Left lung (tissue), 10 donors: ENCODE data around the gene HPX. TPM values are rescaled to one million over a fixed set of nuclear protein-coding genes. Genes with fewer than 3 reads are reported as not detected.

Experiments used
- ATAC-seq: fragments of 200-7000 bp; cut with Tn5 transposase; one replicate; pipeline ENCODE4 v1.9.1; 2020; ENCODE audit warnings: moderate library complexity
- DNase-seq, 4 donors: peaks; one replicate each; pipeline ENCODE4 v3.0.0-alpha.2; 2013 to 2020
- H3K27ac ChIP-seq, 2 donors: fragments of 200-600 bp; sonication (generic) in 1 of 2; one replicate each; pipeline versions ENCODE4 v1.5.0 to v1.8.0; 2020 to 2021
- H3K27me3 ChIP-seq, 2 donors: fragments of 200-600 bp; sonication (generic) in 1 of 2; one replicate each; pipeline versions ENCODE4 v1.5.0 to v1.8.0; 2020 to 2021
- H3K36me3 ChIP-seq, 2 donors: fragments of 200-600 bp; sonication (generic) in 1 of 2; one replicate each; pipeline versions ENCODE4 v1.5.0 to v1.8.0; 2020 to 2021
- H3K4me1 ChIP-seq, 2 donors: fragments of 200-600 bp; one replicate each; pipeline ENCODE4 v1.8.0; 2021
- H3K4me3 ChIP-seq, 2 donors: fragments of 200-600 bp; sonication (generic) in 1 of 2; one replicate each; pipeline versions ENCODE4 v1.5.0 to v1.8.0; 2020 to 2021; ENCODE audit warnings: mild to moderate bottlenecking in 1 of 2
- H3K9me3 ChIP-seq, 2 donors: fragments of 200-600 bp; sonication (generic) in 1 of 2; one replicate each; pipeline versions ENCODE4 v1.5.0 to v1.8.0; 2020 to 2021
- intact Hi-C, 2 donors: fragments of 100-400 bp; cut with DNase I; formaldehyde crosslinking; loops; one replicate each; pipeline versions ENCODE4 v1.11.2 to v1.14.2; 2022
- polyA plus RNA-seq, 6 donors: library from polyadenylated mRNA; unstranded; fragments of 120-200 nt; gene quantifications; one replicate each; pipeline ENCODE4 v1.2.1, GENCODE V29; 2013; ENCODE audit not compliant: insufficient read length in 6 of 6
- total RNA-seq, 2 donors: library from RNA; stranded (reverse); fragmentation: NEBNext Ultra II Directional; extraction: Animal tissue kit (Norgen Biotek cat#: 25700); gene quantifications; one replicate each; pipeline ENCODE4 v1.2.1, GENCODE V29; 2021
- TF ChIP-seq, protein P1 (sequence below), 2 donors: fragments of 200-600 bp; sonication (generic) in 1 of 2; IDR thresholded peaks; one replicate each; pipeline versions ENCODE4 v1.5.0 to v1.8.0; 2021; ENCODE audit warnings: antibody characterized with exemption in 2 of 2
- donor health status: DM: no; HTN: yes; CAD: no.
- donor health status: DM: no; HTN: no; CAD: no.

HPX gene
- total and polyA plus RNA-seq, 8 donors: 0.86 to 11.4 (median 6.2) TPM

DNA sequence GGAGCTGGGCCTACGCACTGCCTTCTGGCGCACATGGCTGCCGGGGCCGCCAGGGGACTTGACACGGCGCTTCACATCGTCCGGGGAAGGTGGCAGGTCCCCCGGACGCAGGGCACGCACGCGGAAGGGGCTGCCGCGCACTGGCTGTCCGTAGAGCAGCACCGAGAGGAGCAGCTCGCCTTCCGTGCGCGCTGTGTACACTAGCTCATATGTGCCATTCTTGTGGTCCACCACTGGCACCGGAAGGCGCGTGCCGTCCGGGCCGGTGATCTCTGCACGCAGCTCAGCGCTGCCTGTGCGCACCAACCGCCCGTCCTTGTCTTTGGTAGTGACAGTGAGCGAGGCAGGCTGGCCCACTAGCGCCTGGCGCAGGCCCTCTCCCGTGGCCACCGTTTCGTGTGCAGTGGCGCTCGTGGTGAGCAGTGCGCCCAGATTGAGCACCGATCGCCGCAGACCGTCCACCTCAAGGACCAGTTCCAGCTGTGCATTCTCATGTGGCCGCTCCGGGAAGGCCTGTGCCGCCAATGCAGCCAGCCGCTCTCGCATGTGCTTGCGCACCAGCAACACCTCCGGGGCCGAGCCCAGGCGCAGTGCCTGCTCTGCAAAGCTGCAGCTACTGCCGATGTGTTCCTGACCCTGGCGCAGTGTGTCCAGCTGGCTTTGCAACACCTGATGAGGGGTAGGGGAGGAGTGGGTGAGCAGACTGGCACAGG is 15.7 kb upstream of the HPX start:
- Histone ChIP-seq H3K9me3 (no peaks in the 10 kb centered on the region), H3K4me1 (no peaks in the 10 kb centered on the region), H3K27me3 (no peaks in the 10 kb centered on the region), H3K36me3 (peaks cover 0 to 81% of the 10 kb centered on the region in 2 donors), H3K4me3 (no peak overlapping the region), H3K27ac (no peak overlapping the region)
- intact Hi-C loops: no loop called here
- DNase-seq: peak in 1 of 4 donors; percentile 82
- TF ChIP-seq, protein P1, sequence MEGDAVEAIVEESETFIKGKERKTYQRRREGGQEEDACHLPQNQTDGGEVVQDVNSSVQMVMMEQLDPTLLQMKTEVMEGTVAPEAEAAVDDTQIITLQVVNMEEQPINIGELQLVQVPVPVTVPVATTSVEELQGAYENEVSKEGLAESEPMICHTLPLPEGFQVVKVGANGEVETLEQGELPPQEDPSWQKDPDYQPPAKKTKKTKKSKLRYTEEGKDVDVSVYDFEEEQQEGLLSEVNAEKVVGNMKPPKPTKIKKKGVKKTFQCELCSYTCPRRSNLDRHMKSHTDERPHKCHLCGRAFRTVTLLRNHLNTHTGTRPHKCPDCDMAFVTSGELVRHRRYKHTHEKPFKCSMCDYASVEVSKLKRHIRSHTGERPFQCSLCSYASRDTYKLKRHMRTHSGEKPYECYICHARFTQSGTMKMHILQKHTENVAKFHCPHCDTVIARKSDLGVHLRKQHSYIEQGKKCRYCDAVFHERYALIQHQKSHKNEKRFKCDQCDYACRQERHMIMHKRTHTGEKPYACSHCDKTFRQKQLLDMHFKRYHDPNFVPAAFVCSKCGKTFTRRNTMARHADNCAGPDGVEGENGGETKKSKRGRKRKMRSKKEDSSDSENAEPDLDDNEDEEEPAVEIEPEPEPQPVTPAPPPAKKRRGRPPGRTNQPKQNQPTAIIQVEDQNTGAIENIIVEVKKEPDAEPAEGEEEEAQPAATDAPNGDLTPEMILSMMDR (IDR thresholded peaks at IDR 0.05): no peak
- ATAC-seq: no peak

DNA sequence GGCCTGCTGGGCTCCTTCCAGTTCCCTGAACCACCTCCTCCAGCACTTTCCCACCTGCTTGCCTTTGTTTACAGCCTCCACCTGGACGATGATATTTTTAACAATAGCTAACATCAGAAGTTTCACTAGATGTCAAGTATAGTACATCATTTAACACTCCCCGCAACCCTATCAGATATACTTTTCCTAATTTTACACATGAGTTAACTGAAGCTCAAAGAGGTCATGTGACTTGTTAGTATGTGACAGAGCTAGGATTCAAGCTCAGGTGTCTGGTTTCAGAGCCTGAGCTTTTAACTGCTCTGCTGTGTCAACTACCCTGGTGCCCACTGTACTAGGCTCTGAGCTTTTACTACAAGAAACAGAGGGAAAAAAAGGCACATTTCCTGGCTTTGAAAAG is 14.3 kb upstream of the HPX start:
- DNase-seq (no peak), ATAC-seq (no peak)
- TF ChIP-seq, protein P1 (IDR thresholded peaks at IDR 0.05): no peak
- peaks cover 0 to 92% of the 10 kb centered on the region in 2 donors for H3K36me3 ChIP-seq
- H3K27me3 ChIP-seq: no peaks in the 10 kb centered on the region
- H3K27ac ChIP-seq: no peak overlapping the region
- H3K4me3 ChIP-seq: no peak overlapping the region
- intact Hi-C loops: no loop called here
- no peaks in the 10 kb centered on the region for H3K4me1 ChIP-seq
- no peaks in the 10 kb centered on the region for H3K9me3 ChIP-seq

DNA sequence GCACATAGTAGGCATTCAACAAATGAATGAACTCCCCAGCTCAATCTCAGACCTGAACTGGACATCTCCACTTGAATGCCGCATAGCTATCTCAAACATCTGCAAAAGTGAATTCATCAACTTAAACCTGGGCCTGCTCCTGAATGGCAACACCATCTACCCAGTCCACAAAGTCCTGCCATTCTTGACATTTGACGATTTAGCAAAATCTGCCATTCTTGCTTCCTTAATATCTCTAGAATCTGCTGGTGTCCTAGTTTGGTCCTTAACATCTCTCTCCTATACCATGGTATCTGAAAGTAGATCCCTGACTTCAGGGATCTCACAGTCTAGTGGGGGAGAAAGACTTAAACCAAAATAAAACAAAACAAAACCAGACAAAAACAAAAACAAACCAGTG is 12.4 kb upstream of the HPX start:
- Histone ChIP-seq H3K4me3 (no peak overlapping the region), H3K36me3 (peaks cover 0 to 95% of the 10 kb centered on the region in 2 donors), H3K9me3 (no peaks in the 10 kb centered on the region), H3K27me3 (no peaks in the 10 kb centered on the region), H3K4me1 (no peaks in the 10 kb centered on the region), H3K27ac (no peak overlapping the region)
- TF ChIP-seq, protein P1 (IDR thresholded peaks at IDR 0.05): no peak
- intact Hi-C loops: no loop called here
- no peak for ATAC-seq
- no peak for DNase-seq

DNA sequence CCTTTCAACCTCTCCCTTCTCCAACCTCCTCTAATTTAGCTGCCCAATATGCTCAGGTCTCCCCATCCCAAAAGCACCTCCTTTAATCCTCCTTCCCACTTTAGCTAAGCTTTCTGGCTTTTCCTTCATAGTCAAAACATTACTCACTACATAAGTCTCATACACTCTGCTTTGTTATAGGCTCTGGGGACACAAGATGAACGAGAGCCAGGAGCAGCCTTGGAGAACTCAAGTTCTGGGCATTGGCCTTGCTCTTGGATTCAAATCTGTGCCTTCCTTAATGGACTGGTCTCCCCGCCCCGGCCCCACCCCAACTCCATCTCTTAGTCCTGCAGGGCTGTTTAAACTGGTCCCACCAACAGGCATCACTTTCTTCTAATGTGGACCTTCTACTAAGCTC is 11.4 kb upstream of the HPX start:
- intact Hi-C loops: no loop called here

DNA sequence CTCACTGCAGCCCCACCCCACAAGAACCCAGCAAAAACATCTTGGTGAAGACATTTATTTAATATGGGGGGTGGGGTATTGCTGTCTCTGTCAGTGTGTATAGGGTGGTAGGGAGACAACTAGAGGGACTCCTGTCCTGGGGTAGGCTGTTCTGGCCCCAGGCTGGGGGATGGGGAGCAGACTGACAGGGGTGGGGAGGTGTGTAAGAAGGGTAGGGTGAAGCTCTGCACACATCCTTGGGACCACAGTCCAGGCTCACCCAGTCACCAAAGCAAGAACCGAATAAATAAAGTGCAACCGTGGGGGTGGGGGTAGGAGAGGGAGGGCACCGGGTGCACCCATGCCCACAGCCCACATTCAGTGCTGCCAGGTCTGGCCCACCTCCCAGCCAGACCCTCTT is 7.8 kb upstream of the HPX start:
- H3K27ac ChIP-seq: no peak overlapping the region
- H3K27me3 ChIP-seq: no peaks in the 10 kb centered on the region
- H3K9me3 ChIP-seq: no peaks in the 10 kb centered on the region
- H3K4me1 ChIP-seq: no peaks in the 10 kb centered on the region
- TF ChIP-seq, protein P1 (IDR thresholded peaks at IDR 0.05): no peak
- DNase-seq: no peak
- peaks cover 0 to 54% of the 10 kb centered on the region in 2 donors for H3K36me3 ChIP-seq
- no peak for ATAC-seq
- no peak overlapping the region for H3K4me3 ChIP-seq
- intact Hi-C loops: no loop called here

More for the DNA sequence above, 11.4 kb upstream of the HPX start:
- Histone ChIP-seq H3K9me3 (no peaks in the 10 kb centered on the region), H3K27me3 (no peaks in the 10 kb centered on the region), H3K4me1 (no peaks in the 10 kb centered on the region), H3K36me3 (peaks cover 0 to 90% of the 10 kb centered on the region in 2 donors), H3K4me3 (no peak overlapping the region), H3K27ac (no peak overlapping the region)
- DNase-seq (no peak), ATAC-seq (no peak)
- TF ChIP-seq, protein P1 (IDR thresholded peaks at IDR 0.05): no peak
